K562 (cell line): ENCODE measurements around the gene IMMP2L. TPM values are rescaled to one million over a fixed set of nuclear protein-coding genes. Genes with fewer than 3 reads are reported as not detected.

Source experiments
- ATAC-seq: fragments of 200-7000 bp; cut with Tn5 transposase; 3 replicates; pipeline ENCODE4 v1.9.1; 2020; ENCODE audit warnings: moderate library complexity
- BruUV-seq: library from RNA; stranded (reverse); fragments of 400-500 nt; replicated peaks from 2 replicates; lab custom pipeline; 2021; lab: Mats Ljungman, UMichigan
- CTCF ChIA-PET: fragments of 300-600 bp; formaldehyde crosslinking; extraction: SDS; loops from one replicate; lab custom pipeline; 2021; ENCODE audit warnings: low intra/inter-chr PET ratio; lab: Yijun Ruan, JAX
- POLR2A ChIA-PET: fragments of 300-600, 350-650 bp; sonication (Branson Sonifier 250); formaldehyde crosslinking; extraction: SDS; loops from one replicate; lab custom pipeline; 2021; ENCODE audit warnings: antibody characterized with exemption, inconsistent platforms; lab: Yijun Ruan, JAX
- DNase-seq, 4 experiments: peaks; one replicate each; pipeline versions ENCODE4 v3.0.0 to v3.0.0-alpha.2; 2011 to 2018; ENCODE audit warnings: low spot score in 3 of 4, mixed read lengths in 3 of 4; ENCODE audit errors: extremely low read depth in 1 of 4
- FAIRE-seq: peaks from 2 replicates; lab custom pipeline; 2011; peaks lifted over from hg19 to GRCh38; lab: Jason Lieb, UNC
- H2AFZ ChIP-seq: 2 replicates; pipeline ENCODE4 v1.6.0; 2011; ENCODE audit warnings: low read depth, low read length, control low read depth, inconsistent platforms
- H3K27ac ChIP-seq: fragments of 200-600 bp; 3 replicates; pipeline ENCODE4 v1.8.0; 2011; ENCODE audit warnings: low read depth, mild to moderate bottlenecking, control low read depth, inconsistent platforms, low read length, moderate library complexity, mixed read lengths; ENCODE audit errors: extremely low read depth
- H3K27me3 ChIP-seq, 2 experiments: fragments of 300-600 bp in 1 of 2; 2 replicates in 1 of 2; 3 replicates in 1 of 2; pipeline versions ENCODE4 v1.6.0 to v1.8.0; 2011; ENCODE audit warnings: inconsistent platforms in 2 of 2, low read length in 2 of 2, mild to moderate bottlenecking in 1 of 2, mixed read lengths in 1 of 2, moderate library complexity in 1 of 2; ENCODE audit not compliant: control insufficient read depth in 2 of 2, insufficient read depth in 2 of 2
- H3K36me3 ChIP-seq: fragments of 300-600 bp; 3 replicates; pipeline ENCODE4 v1.8.0; 2011; ENCODE audit warnings: mild to moderate bottlenecking, low read length, inconsistent platforms; ENCODE audit not compliant: control insufficient read depth, insufficient read depth
- H3K4me1 ChIP-seq, 2 experiments: fragments of 200-600 bp in 1 of 2; replicated peaks in 1 of 2; 2 replicates in 1 of 2; 3 replicates in 1 of 2; pipeline versions ENCODE4 v1.5.1 to v1.8.0; 2011; ENCODE audit warnings: inconsistent platforms in 2 of 2, low read length in 2 of 2, mild to moderate bottlenecking in 1 of 2, mixed read lengths in 1 of 2, moderate library complexity in 1 of 2; ENCODE audit not compliant: control insufficient read depth in 2 of 2, insufficient read depth in 2 of 2
- H3K4me2 ChIP-seq: 2 replicates; pipeline ENCODE4 v1.6.1; 2011; ENCODE audit warnings: low read length, control low read depth, inconsistent platforms, mixed read lengths; ENCODE audit not compliant: insufficient read depth
- H3K4me3 ChIP-seq: fragments of 200-600 bp; sonication (generic), shearing (Covaris generic); 2 replicates; pipeline ENCODE4 v1.5.1; 2016; ENCODE audit warnings: control low read depth, inconsistent platforms
- H3K79me2 ChIP-seq: fragments of 200-600 bp; 3 replicates; pipeline ENCODE4 v1.8.0; 2011; ENCODE audit warnings: low read length, inconsistent platforms; ENCODE audit not compliant: control insufficient read depth, insufficient read depth
- H3K9ac ChIP-seq, 2 experiments: 2 replicates each; pipeline versions ENCODE4 v1.6.0 to v1.6.1; 2011; ENCODE audit warnings: low read depth in 2 of 2, low read length in 2 of 2, control low read depth in 1 of 2, inconsistent platforms in 1 of 2, mild to moderate bottlenecking in 1 of 2, mixed read lengths in 1 of 2; ENCODE audit not compliant: insufficient read depth in 1 of 2
- H3K9me1 ChIP-seq: one replicate; pipeline ENCODE4 v1.6.0; 2011; ENCODE audit warnings: inconsistent platforms, mild to moderate bottlenecking, low read length, moderate library complexity; ENCODE audit not compliant: control insufficient read depth, insufficient read depth
- H3K9me3 ChIP-seq: replicated peaks from 2 replicates; pipeline ENCODE4 v1.5.1; 2011; ENCODE audit warnings: low read depth, low read length, inconsistent platforms; ENCODE audit not compliant: control insufficient read depth, insufficient read depth
- H4K20me1 ChIP-seq: replicated peaks from 2 replicates; pipeline ENCODE4 v1.6.1; 2011; ENCODE audit warnings: low read length, inconsistent platforms, mixed read lengths; ENCODE audit not compliant: control insufficient read depth, insufficient read depth
- ARHGAP35 ChIP-seq: fragments of 450-650 bp; IDR thresholded peaks from 2 replicates; pipeline ENCODE4 v1.6.1; 2018; ENCODE audit not compliant: partially characterized antibody
- C11orf30 ChIP-seq: fragments of 450-650 bp; IDR thresholded peaks from 2 replicates; pipeline ENCODE4 v1.6.1; 2016; ENCODE audit warnings: low read depth, mild to moderate bottlenecking
- CBFB ChIP-seq: sonication (generic); formaldehyde crosslinking; IDR thresholded peaks from 2 replicates; pipeline ENCODE4 v1.4.0; 2020; ENCODE audit warnings: mild to moderate bottlenecking, missing genetic modification reagents
- CEBPG ChIP-seq, 3 experiments: fragments of 200-800 bp in 1 of 3; sonication (Bioruptor generic) in 1 of 3; sonication (generic) in 1 of 3; formaldehyde crosslinking in 1 of 3; IDR thresholded peaks in 2 of 3; conservative IDR thresholded peaks in 1 of 3; 2 replicates each; pipeline versions ENCODE4 v1.6.1 to v1.8.0; 2016 to 2022; ENCODE audit warnings: missing compliant biosample characterization in 2 of 3, missing genetic modification characterization in 2 of 3, mild to moderate bottlenecking in 1 of 3, missing genetic modification reagents in 1 of 3
- CHCHD3 ChIP-seq: fragments of 250-450 bp; sonication (Bioruptor Pico); IDR thresholded peaks from 2 replicates; pipeline ENCODE4 v2.1.2; 2022; ENCODE audit warnings: mild to moderate bottlenecking
- ETV1 ChIP-seq: fragments of 450-650 bp; conservative IDR thresholded peaks from 2 replicates; pipeline ENCODE4 v1.6.1; 2016; ENCODE audit warnings: missing genetic modification characterization, control low read depth, low read depth, missing compliant biosample characterization
- NR1H2 ChIP-seq: sonication (generic); formaldehyde crosslinking; IDR thresholded peaks from 2 replicates; pipeline ENCODE4 v1.4.0; 2020; ENCODE audit warnings: mild to moderate bottlenecking, missing genetic modification reagents
- PURB ChIP-seq: sonication (generic); formaldehyde crosslinking; IDR thresholded peaks from 2 replicates; pipeline ENCODE4 v1.9.0; 2021; ENCODE audit warnings: low read depth, mild to moderate bottlenecking, missing genetic modification reagents
- SMARCE1 ChIP-seq: fragments of 450-650 bp; IDR thresholded peaks from 2 replicates; pipeline ENCODE4 v1.7.1; 2016; ENCODE audit warnings: mild to moderate bottlenecking
- SREBF1 ChIP-seq: fragments of 150-350 bp; IDR thresholded peaks from 2 replicates; pipeline ENCODE4 v1.6.1; 2014; ENCODE audit warnings: antibody characterized with exemption, low read depth, low read length, borderline replicate concordance
- TCF3 ChIP-seq: sonication (generic); formaldehyde crosslinking; IDR thresholded peaks from 2 replicates; pipeline ENCODE4 v1.4.0; 2020; ENCODE audit warnings: mild to moderate bottlenecking, missing genetic modification reagents
- TFAM ChIP-seq: fragments of 250-450 bp; sonication (Bioruptor Pico); conservative IDR thresholded peaks from 2 replicates; pipeline ENCODE4 v1.5.0; 2021; ENCODE audit warnings: mild to moderate bottlenecking, moderate library complexity
- ZKSCAN3 ChIP-seq: fragments of 250-450 bp; sonication (Bioruptor Pico); IDR thresholded peaks from 2 replicates; pipeline ENCODE4 v1.4.0; 2020
- ZNF584 ChIP-seq: fragments of 200-800 bp; sonication (Bioruptor generic); IDR thresholded peaks from 2 replicates; pipeline ENCODE4 v1.6.1; 2016; ENCODE audit warnings: low read depth, mild to moderate bottlenecking, missing genetic modification characterization, missing compliant biosample characterization
- WGBS: fragments of 100-300 bp; shearing (Covaris generic); methylation state at CpG from one replicate; pipeline ENCODE4 v1.1.6; 2016; ENCODE audit warnings: low coverage, mixed read lengths; ENCODE audit not compliant: insufficient coverage; ENCODE audit errors: missing lambda C conversion rate; 5-methylcytosine and 5-hydroxymethylcytosine counted together
- in situ Hi-C: fragments of 300-500 bp; cut with MboI; formaldehyde crosslinking; loops from 4 replicates; pipeline ENCODE4 v1.15.0; 2018; ENCODE audit warnings: inconsistent platforms, mixed read lengths
- intact Hi-C: fragments of 100-400 bp; cut with micrococcal nuclease; formaldehyde crosslinking; loops from 2 replicates; pipeline ENCODE4 v1.14.2; 2022
- polyA plus RNA-seq, 8 experiments: library from polyadenylated mRNA; depleted of rRNA in 4 of 8; stranded (reverse) in 5 of 8; unstranded in 3 of 8; fragments of >200 nt; fragmentation: Nextera tagmentation in 2 of 8; fragmentation: Illumina TruSeq in 1 of 8; extraction: Ambion mirVana in 2 of 8; extraction: Trizol in 1 of 8; gene quantifications; 2 replicates each; pipeline versions ENCODE4 v1.2.1 to v1.2.3, GENCODE V29; 2011 to 2014; ENCODE audit warnings: inconsistent platforms in 1 of 8, missing spikeins in 1 of 8
- total RNA-seq, 7 experiments: library from RNA; depleted of rRNA in 6 of 7; stranded (reverse); fragments of >200 nt in 6 of 7; fragmentation: Illumina TruSeq in 2 of 7; extraction: Trizol in 2 of 7; gene quantifications; 2 replicates each; pipeline versions ENCODE4 v1.2.1 to v1.2.3, GENCODE V29; 2011 to 2021; ENCODE audit warnings: low replicate concordance in 1 of 7
- TF ChIP-seq, protein P1 (sequence below): sonication (generic); formaldehyde crosslinking; IDR thresholded peaks from 2 replicates; pipeline ENCODE4 v1.8.0; 2022; ENCODE audit warnings: missing genetic modification reagents, mild to moderate bottlenecking, borderline replicate concordance
- TF ChIP-seq, protein P2 (sequence below): sonication (generic); IDR thresholded peaks from 2 replicates; pipeline ENCODE4 v1.6.1; 2016
- TF ChIP-seq, protein P3 (sequence below): fragments of 250-450 bp; sonication (Bioruptor Pico); IDR thresholded peaks from 2 replicates; pipeline ENCODE4 v1.5.0; 2020; ENCODE audit warnings: mild to moderate bottlenecking

The IMMP2L gene
- total and polyA plus RNA-seq, 9 of the 15 experiments (the other 6 are each of a cell fraction or from before 2014, with no cell fraction given) = 29.7 to 116 (median 53.0) TPM

DNA sequence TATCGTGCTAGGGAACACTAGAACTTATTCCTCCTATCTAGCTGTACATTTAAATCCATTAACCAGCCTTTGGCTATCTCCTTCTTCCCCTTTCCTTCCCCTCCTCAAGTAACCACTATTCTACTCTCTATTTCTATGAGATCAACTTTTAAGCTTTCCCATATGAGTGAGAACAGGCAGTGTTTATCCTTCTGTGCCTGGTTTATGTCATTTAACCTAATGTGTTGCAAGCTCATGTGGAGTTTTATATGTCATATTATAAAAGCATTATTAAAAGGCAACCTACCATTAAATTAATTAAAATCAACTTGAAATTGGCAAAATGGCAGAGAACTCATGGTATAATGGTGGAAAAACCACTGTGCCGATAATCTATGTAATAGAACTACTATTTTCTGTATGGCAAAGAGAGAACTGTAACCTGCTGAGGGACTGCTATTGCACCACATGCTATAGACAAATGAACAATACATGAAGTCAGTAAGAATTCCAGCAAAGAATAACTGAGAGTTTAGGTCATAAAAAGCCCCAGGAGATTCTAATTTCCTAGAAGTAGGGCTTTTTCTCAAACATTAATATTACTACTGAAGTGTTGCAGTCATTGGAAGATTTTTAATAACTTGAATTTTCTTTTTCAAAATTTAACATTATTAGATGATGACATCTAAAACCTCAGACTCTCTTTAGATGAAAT, 389.6 kb downstream of the IMMP2L start:
- POLR2A ChIA-PET = interaction anchor here (1.5 kb wide), 1 partner anchor 9 kb away, joined by 14 read pairs; no protein-coding TSS in a partner anchor
- intact Hi-C loops = no loop called here
- no peak overlapping the region for H3K4me2 ChIP-seq
- TF ChIP-seq ETV1 (tag) = no peak
- no peak for TF ChIP-seq CHCHD3 (CRISPR knock-in tag)
- TF ChIP-seq SREBF1 = no peak
- TF ChIP-seq ARHGAP35 = no peak
- TF ChIP-seq CEBPG (CRISPR knock-in tag; IDR thresholded peaks at IDR 0.05) = no peak
- 0 out of 4 replicates have a peak, but pooled peaks of 1 of the 2 experiments have one; percentile 9 for TF ChIP-seq CEBPG (tag; conservative IDR thresholded peaks at IDR 0.05 in 1 of 2, IDR thresholded peaks at IDR 0.05 in 1 of 2)
- TF ChIP-seq, protein P1, sequence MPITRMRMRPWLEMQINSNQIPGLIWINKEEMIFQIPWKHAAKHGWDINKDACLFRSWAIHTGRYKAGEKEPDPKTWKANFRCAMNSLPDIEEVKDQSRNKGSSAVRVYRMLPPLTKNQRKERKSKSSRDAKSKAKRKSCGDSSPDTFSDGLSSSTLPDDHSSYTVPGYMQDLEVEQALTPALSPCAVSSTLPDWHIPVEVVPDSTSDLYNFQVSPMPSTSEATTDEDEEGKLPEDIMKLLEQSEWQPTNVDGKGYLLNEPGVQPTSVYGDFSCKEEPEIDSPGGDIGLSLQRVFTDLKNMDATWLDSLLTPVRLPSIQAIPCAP (CRISPR knock-in tag) = no peak
- no peak for TF ChIP-seq TFAM (CRISPR knock-in tag)
- no peak for TF ChIP-seq SMARCE1
- TF ChIP-seq, protein P2, sequence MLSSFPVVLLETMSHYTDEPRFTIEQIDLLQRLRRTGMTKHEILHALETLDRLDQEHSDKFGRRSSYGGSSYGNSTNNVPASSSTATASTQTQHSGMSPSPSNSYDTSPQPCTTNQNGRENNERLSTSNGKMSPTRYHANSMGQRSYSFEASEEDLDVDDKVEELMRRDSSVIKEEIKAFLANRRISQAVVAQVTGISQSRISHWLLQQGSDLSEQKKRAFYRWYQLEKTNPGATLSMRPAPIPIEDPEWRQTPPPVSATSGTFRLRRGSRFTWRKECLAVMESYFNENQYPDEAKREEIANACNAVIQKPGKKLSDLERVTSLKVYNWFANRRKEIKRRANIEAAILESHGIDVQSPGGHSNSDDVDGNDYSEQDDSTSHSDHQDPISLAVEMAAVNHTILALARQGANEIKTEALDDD = peak; percentile 43; the same call in 1 of the 2 replicates
- TF ChIP-seq C11orf30 = no peak
- TF ChIP-seq PURB = no peak
- TF ChIP-seq ZNF584 = no peak
- TF ChIP-seq NR1H2 = no peak
- no peak for TF ChIP-seq TCF3 (CRISPR knock-in tag)
- TF ChIP-seq ZKSCAN3 = no peak
- no peak for TF ChIP-seq CBFB (CRISPR knock-in tag)
- TF ChIP-seq, protein P3, sequence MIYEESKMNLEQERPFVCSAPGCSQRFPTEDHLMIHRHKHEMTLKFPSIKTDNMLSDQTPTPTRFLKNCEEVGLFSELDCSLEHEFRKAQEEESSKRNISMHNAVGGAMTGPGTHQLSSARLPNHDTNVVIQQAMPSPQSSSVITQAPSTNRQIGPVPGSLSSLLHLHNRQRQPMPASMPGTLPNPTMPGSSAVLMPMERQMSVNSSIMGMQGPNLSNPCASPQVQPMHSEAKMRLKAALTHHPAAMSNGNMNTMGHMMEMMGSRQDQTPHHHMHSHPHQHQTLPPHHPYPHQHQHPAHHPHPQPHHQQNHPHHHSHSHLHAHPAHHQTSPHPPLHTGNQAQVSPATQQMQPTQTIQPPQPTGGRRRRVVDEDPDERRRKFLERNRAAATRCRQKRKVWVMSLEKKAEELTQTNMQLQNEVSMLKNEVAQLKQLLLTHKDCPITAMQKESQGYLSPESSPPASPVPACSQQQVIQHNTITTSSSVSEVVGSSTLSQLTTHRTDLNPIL = no peak
- TF ChIP-seq, all 486 proteins: peak for 2
- DNase-seq (no peak), ATAC-seq (peak; percentile 29), FAIRE-seq (no peak)
- Histone ChIP-seq H3K9me1 (no peaks in the 10 kb centered on the region), H2AFZ (peak overlapping the region; percentile 17), H3K4me3 (no peak overlapping the region), H3K27ac (no peak overlapping the region), H3K9me3 (no peaks in the 10 kb centered on the region), H3K79me2 (no peaks in the 10 kb centered on the region; the same call in 2 of the 3 replicates), H4K20me1 (no peaks in the 10 kb centered on the region), H3K9ac (no peak overlapping the region), H3K27me3 (no peaks in the 10 kb centered on the region), H3K36me3 (no peaks in the 10 kb centered on the region), H3K4me1 (peaks cover 0 to 11% of the 10 kb centered on the region in 2 experiments; a peak in 3 of 5 replicates)
- BruUV-seq = no TSS peak
- 44% methylated on average over 2 of the region's 2 CpGs for WGBS
- CTCF ChIA-PET = no interaction called here
- in situ Hi-C loops = no loop called here
